IPS-11a (cell line): ENCODE results near the gene SIT1.

Experiments
- H3K4me3 ChIP-seq: one replicate; pipeline ENCODE4 v1.5.1; 2013; ENCODE audit warnings: low read depth, low read length, control low read depth

SIT1 gene, protein sequence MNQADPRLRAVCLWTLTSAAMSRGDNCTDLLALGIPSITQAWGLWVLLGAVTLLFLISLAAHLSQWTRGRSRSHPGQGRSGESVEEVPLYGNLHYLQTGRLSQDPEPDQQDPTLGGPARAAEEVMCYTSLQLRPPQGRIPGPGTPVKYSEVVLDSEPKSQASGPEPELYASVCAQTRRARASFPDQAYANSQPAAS

DNA sequence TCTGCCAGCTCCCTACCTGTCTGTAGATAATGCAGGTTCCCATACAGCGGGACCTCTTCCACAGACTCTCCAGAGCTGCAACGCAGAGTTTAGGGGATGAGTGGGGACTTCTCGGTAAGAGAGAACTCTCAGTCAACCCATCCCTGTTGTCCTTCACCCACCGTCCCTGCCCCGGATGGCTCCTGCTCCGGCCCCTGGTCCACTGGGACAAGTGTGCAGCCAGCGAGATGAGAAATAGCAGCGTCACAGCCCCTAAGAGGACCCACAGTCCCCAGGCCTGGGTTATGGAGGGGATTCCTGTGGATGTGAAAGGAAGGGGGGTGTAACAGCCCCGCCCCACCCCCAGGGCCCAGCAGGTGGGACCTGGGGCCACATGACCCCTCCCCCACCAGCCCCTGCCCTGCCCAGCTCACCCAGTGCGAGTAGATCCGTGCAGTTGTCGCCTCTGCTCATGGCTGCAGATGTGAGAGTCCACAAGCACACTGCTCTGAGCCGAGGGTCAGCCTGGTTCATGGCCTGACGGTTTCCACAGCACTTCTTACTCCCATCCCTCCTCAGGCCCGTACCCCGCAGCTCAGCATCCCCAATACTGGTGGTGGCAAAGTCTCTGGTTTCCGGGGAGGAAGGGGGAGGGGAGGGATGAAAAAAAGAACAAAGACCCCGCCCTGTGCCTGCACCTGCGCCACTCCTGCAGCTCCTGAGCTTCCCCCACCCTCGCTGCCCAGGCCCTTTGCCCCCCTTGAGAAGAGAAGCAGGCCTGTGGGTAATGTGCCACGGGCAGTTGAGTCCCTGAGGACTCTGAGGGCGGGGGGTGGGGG lies at the start of gene SIT1:
Gene SIT1 (minus strand): TSS at position 591 of the 818 bp plus-strand sequence. CDS start 78 bp downstream, at position 513.
- no peak within 1 kb of the TSS for H3K4me3 ChIP-seq

DNA sequence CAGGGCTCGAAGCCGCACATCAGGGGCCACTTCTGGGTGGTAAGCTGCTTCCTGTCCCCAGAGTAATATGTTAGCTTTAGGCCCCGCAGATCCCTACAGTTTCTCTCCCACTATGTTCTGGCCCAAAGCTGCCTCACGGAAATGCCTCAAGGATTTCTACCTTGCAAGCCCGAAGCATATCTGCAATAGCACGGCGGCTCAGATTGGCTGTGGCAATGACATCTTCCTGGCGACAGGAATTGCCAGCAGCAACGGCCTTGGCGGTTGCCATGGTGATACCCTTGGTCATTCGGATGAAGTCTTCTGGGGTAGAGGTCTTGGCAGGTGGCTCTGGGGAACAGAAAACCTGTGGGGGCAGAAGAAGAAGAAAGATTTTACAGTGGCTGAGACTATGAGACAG lies 49.3 kb upstream of the SIT1 start:
- H3K4me3 ChIP-seq: no peak overlapping the region

DNA sequence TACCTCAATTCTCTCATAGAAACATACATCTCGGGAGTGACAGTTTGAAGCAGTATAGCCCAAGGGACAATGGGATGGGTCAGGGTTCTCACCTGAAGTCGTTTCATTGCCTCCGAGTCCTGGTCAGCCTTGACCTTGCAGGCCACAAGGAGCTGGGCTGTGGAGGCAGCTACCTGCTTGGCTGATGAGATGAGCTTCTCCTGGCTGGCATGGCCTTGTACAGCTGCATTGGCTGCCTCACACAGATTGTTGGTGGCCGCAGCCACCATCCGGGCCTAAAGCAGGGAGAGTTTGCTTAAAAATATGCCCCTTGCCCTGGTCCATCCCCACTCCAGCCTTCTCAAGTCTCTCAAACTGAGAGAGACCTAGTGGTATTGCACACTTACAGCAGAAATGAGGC lies 47.5 kb upstream of the SIT1 start:
- H3K4me3 ChIP-seq: no peak overlapping the region

DNA sequence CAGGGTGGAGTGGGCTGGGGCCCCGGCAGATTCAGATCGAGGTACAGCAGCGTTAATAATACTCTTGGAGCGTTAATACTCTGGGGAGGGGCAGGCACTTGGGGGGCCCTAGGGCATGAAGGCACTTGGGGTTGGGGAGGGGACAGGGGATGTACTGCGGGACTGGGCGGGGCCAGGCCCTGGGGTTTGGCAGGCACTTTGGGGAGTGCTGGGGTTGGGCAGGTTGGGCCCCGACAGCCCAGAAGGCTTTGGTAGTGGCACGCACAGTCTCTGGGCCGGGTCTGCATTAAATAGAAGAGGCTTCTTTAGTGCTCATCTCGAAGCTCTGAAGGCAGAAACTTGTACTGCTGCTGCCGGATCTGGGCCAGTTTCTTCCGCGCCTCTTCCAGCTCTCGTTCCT lies 46.8 kb upstream of the SIT1 start:
- H3K4me3 ChIP-seq: no peak overlapping the region

DNA sequence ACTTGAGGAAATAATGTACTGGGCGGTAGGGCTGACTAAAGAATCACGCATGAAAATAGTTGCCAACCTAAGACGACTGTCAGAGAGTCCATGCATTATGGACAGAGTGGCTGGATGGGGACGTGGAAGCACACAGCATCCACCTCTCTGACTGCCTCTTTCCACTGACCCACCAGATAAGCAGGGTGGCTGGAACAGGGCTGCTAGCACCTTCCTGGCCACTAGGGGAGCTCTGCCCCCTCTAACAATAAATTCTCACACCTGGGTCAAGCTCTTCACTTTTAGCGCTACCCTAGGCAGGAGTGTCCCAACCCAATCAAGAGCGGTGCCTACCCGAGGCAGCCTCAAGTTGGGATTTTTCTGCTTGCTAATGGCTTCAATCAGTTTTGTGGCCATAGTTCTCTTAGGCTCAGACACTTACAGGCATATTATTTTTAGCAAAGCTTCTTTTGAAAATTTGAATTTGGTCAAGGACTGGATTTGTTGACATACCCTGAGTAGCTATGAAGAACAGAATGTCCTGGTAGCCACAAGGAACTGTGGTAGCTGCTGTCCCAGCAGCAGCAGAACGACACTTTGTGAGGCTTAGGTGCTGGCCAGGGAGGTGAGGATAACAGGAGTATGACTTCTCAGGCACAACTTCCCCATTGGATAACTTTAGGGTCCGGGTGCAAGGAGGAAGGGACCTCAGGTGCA lies 45.9 kb upstream of the SIT1 start:
- no peak overlapping the region for H3K4me3 ChIP-seq

DNA sequence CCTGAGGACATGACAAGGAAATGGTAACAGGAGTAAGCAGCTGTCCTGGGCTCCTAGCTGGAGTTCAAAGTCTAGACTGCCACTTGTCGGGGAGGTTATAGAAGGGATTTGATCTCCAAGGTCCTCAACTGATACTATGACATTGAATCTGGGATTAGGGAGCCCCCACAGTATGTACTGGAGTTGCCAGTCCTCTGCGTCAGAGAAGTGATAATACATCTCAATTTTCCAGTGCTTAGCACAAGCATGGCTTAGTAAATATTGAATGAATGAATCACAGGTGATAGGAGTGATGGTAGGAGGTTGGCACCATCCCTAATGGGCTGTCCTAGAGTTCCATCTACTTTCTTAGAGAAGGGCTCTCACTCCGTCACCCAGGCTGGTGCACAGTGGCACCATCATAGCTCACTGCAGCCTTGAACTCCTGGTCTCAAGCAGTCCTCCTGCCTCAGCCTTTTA lies 45.2 kb upstream of the SIT1 start:
- no peak overlapping the region for H3K4me3 ChIP-seq

DNA sequence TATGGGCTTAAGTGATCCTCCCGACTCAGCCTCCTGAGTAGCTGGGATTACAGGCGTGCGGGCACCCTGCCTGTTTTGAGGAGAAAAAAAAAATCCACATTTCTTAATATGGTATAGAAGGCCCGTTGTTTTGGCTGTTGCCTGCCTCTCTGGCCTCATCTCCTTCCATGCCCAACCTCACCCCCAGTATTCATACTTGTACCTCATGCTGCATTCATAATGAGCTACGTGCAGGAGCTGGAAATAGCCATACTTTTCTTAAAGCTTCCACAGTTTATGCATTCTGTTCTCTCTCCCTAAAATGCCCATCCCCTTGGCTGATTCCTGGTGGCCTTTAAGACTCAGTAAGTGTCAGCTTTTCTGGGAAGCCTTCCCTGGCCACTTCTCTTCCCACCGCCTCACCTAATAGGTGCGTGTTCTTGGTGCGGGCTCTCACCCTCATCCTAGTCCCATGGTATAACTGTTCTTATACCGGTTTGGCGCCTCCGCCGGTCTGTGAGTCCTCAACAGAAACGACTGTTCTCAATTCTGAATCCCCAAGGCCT lies 41.1 kb upstream of the SIT1 start:
- H3K4me3 ChIP-seq: no peak overlapping the region

DNA sequence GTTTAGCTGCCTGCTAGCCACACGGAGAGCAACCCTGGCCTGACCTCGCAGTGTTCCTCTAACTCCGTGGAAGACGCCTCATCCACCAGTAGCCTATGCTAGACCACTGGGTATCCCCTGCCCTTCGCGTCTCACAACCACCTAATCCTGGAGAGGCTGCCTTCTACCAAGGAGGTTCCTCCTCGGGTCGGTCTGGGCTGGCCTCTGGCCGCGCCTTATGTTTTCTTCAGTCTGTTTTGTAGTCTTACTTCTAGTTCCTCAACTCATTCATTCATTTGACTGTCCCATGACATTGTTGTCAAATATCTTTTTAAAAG lies 40.6 kb upstream of the SIT1 start:
- H3K4me3 ChIP-seq: peak overlapping the region; percentile 54

DNA sequence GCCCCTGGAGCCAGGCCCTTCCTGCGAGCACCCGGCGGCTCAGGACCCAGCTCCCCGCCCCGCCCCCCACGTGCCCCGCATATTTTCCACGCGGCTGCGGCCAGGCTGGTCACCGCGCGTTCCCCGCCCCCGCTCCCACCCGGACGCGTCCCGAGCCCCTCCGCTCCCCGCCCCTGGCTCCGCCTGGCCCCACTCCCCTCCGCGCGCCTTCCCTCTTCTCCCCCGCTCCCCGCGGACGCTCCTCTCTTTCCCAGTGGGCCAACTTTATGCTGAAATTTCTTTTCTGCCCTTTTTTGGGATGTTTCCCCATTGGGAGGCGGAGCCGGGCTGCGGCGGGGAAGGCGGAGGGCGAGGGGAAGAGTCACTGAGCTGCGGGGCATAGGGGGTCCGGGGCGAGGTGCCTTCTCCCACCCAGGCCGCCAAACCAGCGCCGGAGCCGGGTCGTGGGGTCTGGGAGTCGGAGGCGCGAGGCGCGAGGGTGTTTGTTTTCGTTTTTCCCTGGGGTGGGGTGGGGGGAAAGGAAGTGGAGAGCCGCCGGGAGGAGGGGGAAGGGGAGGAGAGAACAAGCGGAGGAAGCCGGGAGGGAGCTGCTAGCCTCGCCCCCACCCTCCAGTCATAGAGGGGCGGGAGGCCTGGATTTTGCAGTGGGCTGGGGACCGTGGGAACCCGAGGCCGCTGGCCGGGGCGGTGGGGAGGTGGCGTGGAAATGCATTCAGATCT lies 40.0 kb upstream of the SIT1 start:
- H3K4me3 ChIP-seq: peak overlapping the region; percentile 89

DNA sequence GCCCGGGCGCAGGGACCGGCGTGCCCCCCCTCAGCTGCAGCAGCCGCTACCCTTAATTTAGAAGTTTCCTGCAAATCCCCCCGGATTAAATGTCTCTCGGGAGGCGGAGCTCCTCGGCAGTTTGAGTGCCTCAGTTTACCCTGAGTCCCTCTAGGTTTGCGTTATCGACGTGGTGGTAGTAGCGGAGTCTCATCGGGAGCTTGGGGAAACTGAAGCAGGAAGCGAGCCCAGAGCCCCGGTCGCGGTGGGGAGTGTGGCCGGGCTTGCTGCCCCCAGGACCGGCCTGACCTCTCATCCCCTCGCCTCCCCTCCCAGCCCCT lies 39.5 kb upstream of the SIT1 start:
- peak overlapping the region; percentile 89 for H3K4me3 ChIP-seq

DNA sequence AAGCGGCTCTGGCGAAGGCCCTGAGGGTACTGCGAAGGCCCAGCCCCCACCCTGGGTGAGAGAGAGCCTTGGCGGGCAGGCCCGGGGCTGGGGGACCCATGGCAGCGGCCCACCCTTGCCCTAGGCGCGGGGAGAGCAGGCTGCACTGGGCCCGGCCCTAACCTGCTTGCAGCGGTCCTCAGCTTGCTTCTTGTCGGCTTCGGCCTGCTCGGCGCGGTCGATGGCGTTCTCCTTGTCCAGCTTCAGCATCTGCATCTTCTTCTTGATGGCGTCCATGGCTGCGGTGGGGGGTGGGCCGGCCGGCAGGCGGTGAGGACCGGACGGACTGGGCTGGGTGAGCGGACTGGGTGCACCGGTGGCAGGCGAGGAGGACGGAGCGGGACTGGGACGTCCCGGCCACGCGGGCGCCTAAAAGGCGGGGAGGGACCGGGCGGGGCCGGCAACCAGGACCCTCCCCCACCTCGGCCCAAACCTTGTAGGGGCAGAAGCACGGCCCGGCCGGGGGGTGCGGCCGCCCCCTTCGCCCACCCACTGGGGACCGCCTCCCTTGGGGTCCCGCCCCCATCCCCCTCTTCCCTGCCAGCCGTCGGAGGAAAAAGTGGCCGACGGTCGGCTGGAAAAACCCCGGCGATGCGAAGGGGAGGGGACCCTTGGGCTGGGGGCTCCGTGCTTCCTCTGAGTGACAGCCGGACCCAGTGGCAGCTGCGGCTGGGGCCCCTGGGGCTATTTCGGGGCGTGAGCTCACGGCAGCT lies 39.0 kb upstream of the SIT1 start, which contains the start of gene TPM2:
Gene TPM2 (minus strand): TSS at position 384 of the 752 bp plus-strand sequence. CDS start 108 bp downstream, at position 276.
- peak within 1 kb of the TSS; percentile 89 for H3K4me3 ChIP-seq

DNA sequence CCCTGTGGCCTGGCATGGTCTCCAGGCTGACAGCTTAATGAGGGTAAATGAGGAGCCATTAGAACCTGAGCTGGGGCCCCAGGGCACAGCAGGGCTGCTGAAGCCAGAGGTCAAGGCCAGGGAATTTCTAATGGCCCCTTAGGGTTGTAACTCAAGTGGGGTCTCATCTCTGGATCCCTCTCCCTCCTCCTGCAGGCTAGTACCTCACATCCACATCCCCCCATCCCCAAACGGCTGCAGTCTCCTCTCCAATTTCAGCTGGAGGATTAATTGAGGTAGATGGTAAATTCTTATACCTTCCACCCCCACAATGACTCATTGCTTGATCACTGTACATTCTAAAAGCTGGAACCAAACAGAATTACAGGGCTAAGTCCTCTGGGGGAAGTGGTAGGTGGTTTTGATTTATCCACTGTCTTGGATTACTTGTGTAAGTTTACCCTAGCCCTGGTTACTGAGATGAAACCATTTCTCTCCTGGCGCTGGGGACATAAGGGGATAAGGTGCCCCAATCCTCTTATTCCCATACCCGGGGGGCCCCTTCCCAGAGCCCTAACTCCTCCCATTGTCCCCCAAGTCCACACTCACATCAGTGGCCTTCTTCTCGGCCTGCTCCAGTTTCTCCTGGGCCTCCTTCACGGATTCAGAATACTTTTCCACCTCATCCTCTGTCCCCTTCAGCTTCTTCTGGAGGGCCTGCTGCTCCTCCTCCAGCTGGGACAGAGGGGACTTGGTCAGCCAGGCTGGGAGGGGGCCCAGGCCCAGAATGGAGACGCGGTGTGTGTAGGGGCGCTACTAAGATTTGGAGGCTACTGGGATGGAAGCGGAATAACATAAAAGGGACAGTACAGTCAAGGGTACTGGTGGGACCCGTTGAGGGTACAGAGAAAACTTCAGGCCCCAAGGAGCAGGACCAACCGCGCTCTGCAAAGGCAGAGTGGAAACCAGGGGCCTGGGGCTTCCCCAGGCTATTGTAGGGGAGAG lies 38.1 kb upstream of the SIT1 start:
- peak overlapping the region; percentile 89 for H3K4me3 ChIP-seq

DNA sequence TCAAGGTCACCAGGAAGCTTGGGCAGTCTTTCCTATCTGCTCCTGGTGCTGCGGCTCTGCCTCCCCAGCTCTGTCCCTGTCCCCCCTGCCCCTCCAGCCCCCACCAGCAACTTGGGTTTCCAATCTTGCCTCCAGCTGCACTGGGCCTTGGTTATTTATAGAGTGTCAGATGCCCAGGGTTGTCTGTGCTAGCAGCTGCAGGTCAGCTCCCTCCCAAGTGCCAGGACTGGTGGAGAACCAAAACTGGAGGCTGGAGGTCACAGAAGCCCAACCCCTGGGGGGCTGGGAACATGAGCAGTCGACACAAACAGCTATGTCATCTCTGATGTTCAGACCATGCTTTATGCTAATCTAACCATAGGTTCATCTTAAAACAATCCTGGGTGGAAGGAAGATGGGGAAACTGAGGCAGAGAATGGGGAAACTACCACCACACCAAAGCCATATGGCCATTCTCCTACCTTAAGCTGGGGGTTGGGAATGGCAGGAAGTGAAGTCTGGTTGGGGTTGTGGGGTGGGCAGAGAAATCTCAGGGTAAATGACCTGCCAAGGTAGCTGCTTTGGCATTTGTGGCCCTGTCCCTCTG lies 37.3 kb upstream of the SIT1 start:
- H3K4me3 ChIP-seq: peak overlapping the region; percentile 4

DNA sequence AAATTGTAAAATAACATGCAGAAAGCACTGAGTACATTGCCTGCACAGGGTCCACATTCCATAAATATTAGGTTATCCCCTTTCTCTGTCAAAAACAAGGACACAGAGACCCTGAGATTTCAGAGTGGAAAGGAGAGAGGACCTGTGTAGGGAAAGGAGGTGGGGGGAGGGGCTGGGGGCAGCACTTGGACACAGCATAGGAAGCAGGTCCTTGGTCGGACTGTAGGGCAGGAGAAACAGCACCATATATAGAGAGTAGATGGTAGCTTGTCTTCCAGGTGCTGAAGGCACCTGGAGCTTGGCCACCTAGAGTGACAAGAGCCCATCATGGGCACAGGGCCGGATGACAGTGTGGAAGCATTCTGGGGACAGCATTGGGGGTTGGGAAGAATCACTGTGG lies 36.6 kb upstream of the SIT1 start:
- no peak overlapping the region for H3K4me3 ChIP-seq

DNA sequence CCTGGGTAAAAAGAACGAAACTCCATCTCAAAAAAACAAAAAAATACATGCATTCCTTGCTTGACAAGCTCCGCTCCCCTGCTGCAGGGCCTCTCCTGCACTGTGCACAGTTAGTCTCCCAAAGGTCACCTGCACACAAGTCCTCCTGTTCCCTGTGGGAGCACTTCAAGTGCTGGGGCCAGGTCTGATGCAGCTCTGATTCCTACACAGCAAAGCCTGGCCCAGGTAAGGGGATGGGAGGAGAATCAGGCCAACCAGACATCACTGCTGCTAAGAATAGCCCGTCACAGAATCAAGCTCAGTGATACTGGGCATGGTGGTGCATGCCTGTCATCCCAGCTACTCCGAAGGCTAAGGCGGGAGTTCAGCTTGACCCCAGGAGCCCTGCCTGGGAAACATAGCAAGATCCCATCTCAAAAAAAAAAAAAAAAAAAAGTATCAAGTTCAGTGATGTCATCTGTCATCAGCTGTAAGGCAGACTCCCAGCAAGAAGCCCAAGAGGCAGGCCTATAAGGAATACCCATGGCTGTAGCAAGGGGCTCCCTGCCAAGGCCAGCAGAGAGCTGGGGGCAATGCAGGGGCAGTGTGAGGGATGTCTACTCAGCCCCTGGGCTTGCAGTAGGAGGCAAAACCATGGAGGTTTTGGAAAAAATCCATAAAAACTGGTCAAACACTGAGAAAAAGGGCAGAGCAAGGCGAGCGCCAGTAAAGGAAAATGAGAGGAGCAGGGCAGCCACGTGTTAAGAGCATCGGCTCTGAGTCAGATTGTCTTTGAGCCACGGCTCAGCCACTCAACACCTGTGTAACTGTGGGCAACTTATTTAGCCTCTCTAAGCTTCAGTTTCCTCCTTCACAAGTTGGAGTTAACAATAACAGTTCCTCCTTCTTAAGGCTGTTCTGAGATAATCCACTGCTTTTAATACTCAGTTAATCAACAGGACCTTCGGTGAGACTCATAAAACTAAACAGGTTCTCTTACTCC lies 35.8 kb upstream of the SIT1 start:
- H3K4me3 ChIP-seq: no peak overlapping the region

DNA sequence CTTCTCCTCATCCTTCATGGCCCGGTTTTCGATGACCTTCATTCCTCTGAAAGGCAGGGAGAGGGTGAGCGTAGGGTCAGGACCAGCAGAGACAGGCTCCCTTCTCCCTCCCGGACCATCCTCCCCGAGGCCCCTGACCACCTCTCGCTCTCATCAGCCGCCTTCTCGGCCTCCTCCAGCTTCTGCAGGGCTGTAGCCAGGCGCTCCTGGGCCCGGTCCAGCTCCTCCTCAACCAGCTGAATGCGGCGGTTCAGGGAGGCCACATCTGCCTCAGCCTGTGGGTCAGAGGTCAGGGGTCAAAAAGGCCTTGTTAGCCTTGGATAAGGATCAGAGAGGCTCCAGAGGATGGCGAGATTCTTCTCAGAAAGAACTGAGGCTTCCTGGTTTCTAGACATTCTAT lies 34.8 kb upstream of the SIT1 start:
- H3K4me3 ChIP-seq: no peak overlapping the region

DNA sequence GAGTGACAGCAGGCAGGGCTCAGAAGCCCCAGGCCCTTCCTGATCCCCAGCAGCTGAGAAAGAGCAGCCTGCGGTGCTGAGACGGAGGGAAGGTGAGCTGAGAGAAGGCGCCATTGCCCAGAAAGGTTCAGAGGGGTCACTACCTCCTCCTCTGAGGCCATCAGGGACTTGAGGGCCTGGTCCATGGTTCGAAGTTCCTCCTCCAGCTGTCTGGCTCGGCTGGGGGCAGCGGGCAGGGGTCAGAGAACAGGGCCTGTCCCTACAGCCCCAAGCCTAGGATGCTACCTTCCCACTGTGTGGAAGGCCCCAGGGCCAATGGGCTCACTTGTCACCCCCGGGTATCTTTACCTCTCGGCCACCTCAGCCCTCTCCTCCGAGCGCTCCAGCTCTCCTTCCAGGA lies 34.2 kb upstream of the SIT1 start:
- H3K4me3 ChIP-seq: no peak overlapping the region

DNA sequence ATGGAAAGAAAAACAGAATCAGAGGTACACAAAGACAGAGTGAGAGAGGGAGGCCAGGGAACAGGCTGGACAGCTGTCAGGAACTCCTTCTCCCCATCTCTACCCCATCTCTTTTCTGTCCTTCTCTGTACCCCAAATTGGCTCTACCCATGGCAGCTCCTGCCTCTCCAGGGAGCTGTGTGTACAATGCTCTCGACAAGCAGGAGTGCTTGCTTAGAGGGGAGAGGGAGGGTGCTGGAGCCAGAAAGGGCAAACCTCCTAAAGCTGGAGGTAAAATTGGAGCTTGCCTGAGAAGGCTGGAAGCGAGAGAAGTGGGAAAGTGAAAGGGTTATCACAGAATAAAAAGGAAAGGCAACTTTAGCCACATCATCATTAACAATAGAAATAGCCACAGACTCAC lies 32.6 kb upstream of the SIT1 start:
- no peak overlapping the region for H3K4me3 ChIP-seq
